ENCODE results near the gene KRTAP1-5. TPM values are rescaled to one million over a fixed set of nuclear protein-coding genes. Genes with fewer than 3 reads are reported as not detected.
"Not testable (repeated sequence)": the region's sequence is repeated elsewhere in the genome, so short reads cannot be mapped to it uniquely, and the experiment has no call there.

KRTAP1-5 gene
- total RNA-seq, 1 donor from 2014 or later, result not detected

DNA sequence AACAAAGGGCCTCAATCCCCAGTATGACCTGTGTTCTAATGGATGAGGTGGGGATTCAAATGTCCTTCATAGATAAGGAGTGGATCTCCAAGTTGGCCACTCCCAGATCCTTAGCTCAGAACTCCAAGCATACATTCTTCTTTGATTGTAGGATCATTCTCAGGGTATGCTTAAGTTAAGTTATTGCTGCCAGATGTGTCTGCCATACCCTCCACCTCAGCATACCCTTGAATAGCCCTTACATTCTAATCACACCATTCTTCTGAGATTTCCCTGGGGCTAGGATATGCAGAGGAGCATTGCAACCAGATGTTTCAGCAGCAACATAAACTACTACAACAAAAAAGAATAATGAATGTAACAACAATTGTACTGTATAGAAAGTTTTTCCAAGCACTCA lies 40.3 kb upstream of the KRTAP1-5 start:
- no peaks in the 10 kb centered on the region for H3K9me3 Mint-ChIP-seq
- no peaks in the 10 kb centered on the region for H3K4me1 Mint-ChIP-seq
- H3K4me3 Mint-ChIP-seq, result no peak overlapping the region
- intact Hi-C loops (cut with micrococcal nuclease), result no loop called here
- TF ChIP-seq, protein P1, sequence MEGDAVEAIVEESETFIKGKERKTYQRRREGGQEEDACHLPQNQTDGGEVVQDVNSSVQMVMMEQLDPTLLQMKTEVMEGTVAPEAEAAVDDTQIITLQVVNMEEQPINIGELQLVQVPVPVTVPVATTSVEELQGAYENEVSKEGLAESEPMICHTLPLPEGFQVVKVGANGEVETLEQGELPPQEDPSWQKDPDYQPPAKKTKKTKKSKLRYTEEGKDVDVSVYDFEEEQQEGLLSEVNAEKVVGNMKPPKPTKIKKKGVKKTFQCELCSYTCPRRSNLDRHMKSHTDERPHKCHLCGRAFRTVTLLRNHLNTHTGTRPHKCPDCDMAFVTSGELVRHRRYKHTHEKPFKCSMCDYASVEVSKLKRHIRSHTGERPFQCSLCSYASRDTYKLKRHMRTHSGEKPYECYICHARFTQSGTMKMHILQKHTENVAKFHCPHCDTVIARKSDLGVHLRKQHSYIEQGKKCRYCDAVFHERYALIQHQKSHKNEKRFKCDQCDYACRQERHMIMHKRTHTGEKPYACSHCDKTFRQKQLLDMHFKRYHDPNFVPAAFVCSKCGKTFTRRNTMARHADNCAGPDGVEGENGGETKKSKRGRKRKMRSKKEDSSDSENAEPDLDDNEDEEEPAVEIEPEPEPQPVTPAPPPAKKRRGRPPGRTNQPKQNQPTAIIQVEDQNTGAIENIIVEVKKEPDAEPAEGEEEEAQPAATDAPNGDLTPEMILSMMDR (IDR thresholded peaks at IDR 0.05), result no peak
- ChIA-PET CTCF (no interaction called here), POLR2A (no interaction called here)
- DNase-seq (no peak), ATAC-seq (ENCODE audit: low read depth) (no peak)
- no peaks in the 10 kb centered on the region for H3K36me3 Mint-ChIP-seq (ENCODE audit: low read depth)
- H3K27ac Mint-ChIP-seq, result no peak overlapping the region
- H3K27me3 Mint-ChIP-seq, result peaks cover 4% of the 10 kb centered on the region

DNA sequence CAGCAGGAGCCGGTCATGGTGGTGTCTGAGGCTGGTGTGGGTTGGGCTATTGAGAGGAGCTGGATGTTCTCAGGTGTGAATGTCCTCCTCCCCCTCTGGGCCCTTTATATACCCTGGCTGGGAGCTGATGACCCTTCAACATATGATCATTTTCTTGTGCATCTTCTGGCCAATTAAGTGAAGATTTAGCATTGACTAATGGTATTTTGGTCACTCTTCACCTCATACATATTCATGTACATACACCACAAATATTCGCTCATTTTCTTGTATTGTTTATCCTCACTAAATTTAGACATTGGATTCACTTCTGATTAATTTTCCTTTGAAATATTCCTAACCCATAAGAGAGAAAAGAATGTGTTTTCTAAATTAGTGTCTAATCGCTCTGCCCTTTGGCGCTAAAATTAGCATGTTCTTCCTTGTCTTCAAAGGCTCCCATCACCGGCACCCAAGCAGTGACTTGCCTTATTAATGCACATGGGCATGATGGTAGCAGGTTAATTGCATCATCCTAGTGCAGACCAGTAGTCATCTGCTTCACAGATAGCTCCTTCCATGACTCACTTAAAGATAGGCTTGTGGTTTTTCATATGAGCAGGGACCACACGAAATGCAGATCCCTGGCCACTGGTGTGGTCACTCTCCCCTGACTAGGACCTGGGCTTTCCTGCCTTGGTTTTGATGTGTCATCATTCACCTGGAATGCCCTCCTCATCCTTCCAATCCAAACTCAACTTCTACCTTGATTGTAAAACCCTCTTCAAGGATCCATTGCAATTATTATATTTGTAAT lies 39.0 kb upstream of the KRTAP1-5 start, which contains the start of gene KRTAP2-4:
Gene KRTAP2-4, minus strand, starts transcription at position 51 of the 796 bp plus-strand sequence. Its CDS starts 34 bp downstream, at position 17.
- H3K36me3 Mint-ChIP-seq (ENCODE audit: low read depth), result no peaks in the 10 kb centered on the region
- no peaks in the 10 kb centered on the region for H3K9me3 Mint-ChIP-seq
- TF ChIP-seq, protein P1 (IDR thresholded peaks at IDR 0.05), result no peak
- DNase-seq, result no peak
- CTCF ChIA-PET, result no interaction called here
- ATAC-seq (ENCODE audit: low read depth), result no peak
- H3K4me3 Mint-ChIP-seq, result no peak within 1 kb of the TSS
- POLR2A ChIA-PET, result no interaction called here
- no peak within 1 kb of the TSS for H3K27ac Mint-ChIP-seq
- H3K27me3 Mint-ChIP-seq, result peaks cover 7% of the 10 kb centered on the region
- intact Hi-C loops (cut with micrococcal nuclease), result no loop called here
- H3K4me1 Mint-ChIP-seq, result no peaks in the 10 kb centered on the region

DNA sequence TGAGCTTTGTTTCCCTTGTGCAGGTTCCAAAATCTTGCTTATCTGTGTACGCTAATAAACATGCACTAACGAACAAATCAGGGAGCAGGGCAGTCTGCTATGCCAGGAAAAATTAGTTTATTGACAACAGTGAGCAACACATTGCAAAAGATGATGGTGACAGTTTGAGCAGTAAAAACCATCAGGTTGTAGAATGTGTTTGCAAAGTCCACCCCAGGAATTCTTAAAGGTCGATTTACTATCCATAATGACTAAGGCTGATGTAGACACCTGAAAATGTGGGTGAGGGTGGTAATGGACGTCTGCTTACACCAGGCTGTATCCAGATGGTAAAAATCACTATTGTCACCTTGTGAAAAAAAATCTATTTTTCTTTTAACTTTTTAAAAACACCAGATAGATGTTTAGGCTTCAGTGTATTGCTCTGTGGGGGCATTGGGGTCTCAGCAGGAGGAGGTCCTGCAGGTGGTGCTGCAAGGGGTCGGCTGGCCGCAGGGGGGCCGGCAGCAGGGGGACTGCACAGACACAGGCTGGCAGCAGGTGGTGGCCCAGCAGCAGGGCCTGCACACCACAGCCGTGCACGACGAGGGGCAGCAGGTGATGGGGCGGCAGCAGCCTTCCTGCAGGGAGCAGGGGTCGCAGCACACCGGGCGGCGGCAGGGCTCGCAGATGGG lies 38.1 kb upstream of the KRTAP1-5 start:
- CTCF ChIA-PET; H3K4me1 Mint-ChIP-seq; H3K9me3 Mint-ChIP-seq; DNase-seq; POLR2A ChIA-PET; H3K36me3 Mint-ChIP-seq (ENCODE audit: low read depth); intact Hi-C loops (cut with micrococcal nuclease); ATAC-seq (ENCODE audit: low read depth); H3K27ac Mint-ChIP-seq; H3K4me3 Mint-ChIP-seq: not testable (repeated sequence)
- peaks cover 14% of the 10 kb centered on the region for H3K27me3 Mint-ChIP-seq

DNA sequence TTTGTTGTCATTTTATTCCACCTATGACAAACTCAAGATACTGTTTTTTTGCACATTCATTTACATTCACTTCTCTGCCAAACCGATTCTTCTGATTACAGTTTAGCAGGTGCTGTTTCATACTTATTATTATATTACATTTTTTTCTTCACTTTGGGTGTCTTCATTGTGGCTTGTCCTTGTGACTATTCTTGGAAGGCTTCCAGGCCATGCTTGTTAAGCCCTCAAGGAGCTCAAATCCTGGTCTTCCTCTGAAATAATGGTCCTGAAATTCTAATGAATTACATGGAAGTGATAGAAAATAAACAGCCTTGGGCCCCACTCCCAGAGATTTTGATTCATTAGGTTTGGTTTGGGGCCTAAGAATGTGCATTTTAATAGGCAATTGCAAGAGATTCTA lies 37.3 kb upstream of the KRTAP1-5 start:
- Mint-ChIP-seq H3K4me3 (no peak overlapping the region), H3K27ac (no peak overlapping the region), H3K9me3 (no peaks in the 10 kb centered on the region), H3K27me3 (peaks cover 19% of the 10 kb centered on the region), H3K4me1 (no peaks in the 10 kb centered on the region), H3K36me3 (ENCODE audit: low read depth) (no peaks in the 10 kb centered on the region)
- POLR2A ChIA-PET, result no interaction called here
- CTCF ChIA-PET, result no interaction called here
- TF ChIP-seq, protein P1 (IDR thresholded peaks at IDR 0.05), result no peak
- no peak for DNase-seq
- intact Hi-C loops (cut with micrococcal nuclease), result no loop called here
- no peak for ATAC-seq (ENCODE audit: low read depth)

DNA sequence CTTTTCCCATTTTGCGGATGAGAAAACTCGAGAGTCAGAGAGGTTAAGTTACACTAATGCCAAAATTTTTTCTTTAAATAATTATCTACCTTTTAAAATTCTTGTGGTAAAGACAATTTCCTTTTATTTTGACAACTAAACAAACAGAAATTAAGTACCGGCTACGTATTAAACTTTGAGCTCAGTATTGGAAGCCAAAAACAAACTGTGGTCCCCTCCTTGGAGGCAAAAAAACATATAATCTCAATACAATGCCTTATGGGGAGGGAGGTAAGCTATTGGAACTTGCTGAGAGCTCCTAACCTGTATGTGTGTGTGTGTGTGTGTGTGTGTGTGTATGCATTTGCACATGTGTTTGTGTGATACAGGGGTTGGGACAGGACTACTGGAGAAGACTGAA lies 36.4 kb upstream of the KRTAP1-5 start:
- no peak for ATAC-seq (ENCODE audit: low read depth)
- no peak overlapping the region for H3K27ac Mint-ChIP-seq
- H3K36me3 Mint-ChIP-seq (ENCODE audit: low read depth), result no peaks in the 10 kb centered on the region
- intact Hi-C loops (cut with micrococcal nuclease), result no loop called here
- no peak overlapping the region for H3K4me3 Mint-ChIP-seq
- no peaks in the 10 kb centered on the region for H3K9me3 Mint-ChIP-seq
- ChIA-PET CTCF (no interaction called here), POLR2A (no interaction called here)
- DNase-seq, result no peak
- H3K4me1 Mint-ChIP-seq, result no peaks in the 10 kb centered on the region
- TF ChIP-seq, protein P1 (IDR thresholded peaks at IDR 0.05), result no peak
- H3K27me3 Mint-ChIP-seq, result peaks cover 27% of the 10 kb centered on the region
